ENCODE results near the gene CYB561D1.
A peak's percentile ranks its signal among the peaks of the same experiment; 100 is the strongest.

Gene CYB561D1

GRCh38 chr1:109493227-109493626 is 667 bp upstream of the CYB561D1 start:
- no peak overlapping the region for H3K4me3 ChIP-seq (ENCODE audit: low read depth, low read length)
- H3K27me3 ChIP-seq (ENCODE audit: control insufficient read depth, insufficient read depth, low read length): no peaks in the 10 kb centered on the region
- H3K4me1 ChIP-seq (ENCODE audit: control insufficient read depth, insufficient read depth, low read length): peaks cover 9% of the 10 kb centered on the region
- peaks cover 3% of the 10 kb centered on the region for H3K36me3 ChIP-seq (ENCODE audit: control insufficient read depth, insufficient read depth, low read length)
- H3K9ac ChIP-seq (ENCODE audit: low read depth, low read length): peak overlapping the region; percentile 57
- no peaks in the 10 kb centered on the region for H3K9me3 ChIP-seq (ENCODE audit: control insufficient read depth, insufficient read depth, low read length)

GRCh38 chr1:109495738-109496137 is 1.8 kb downstream of the CYB561D1 start:
- Histone ChIP-seq H3K4me3 (ENCODE audit: low read depth, low read length) (no peak overlapping the region), H3K4me1 (ENCODE audit: control insufficient read depth, insufficient read depth, low read length) (peaks cover 9% of the 10 kb centered on the region), H3K9me3 (ENCODE audit: control insufficient read depth, insufficient read depth, low read length) (no peaks in the 10 kb centered on the region), H3K27me3 (ENCODE audit: control insufficient read depth, insufficient read depth, low read length) (no peaks in the 10 kb centered on the region), H3K9ac (ENCODE audit: low read depth, low read length) (no peak overlapping the region), H3K36me3 (ENCODE audit: control insufficient read depth, insufficient read depth, low read length) (no peaks in the 10 kb centered on the region)

GRCh38 chr1:109497449-109498160 is 3.7 kb downstream of the CYB561D1 start:
- Histone ChIP-seq H3K36me3 (ENCODE audit: control insufficient read depth, insufficient read depth, low read length) (no peaks in the 10 kb centered on the region), H3K4me3 (ENCODE audit: low read depth, low read length) (no peak overlapping the region)

DNA sequence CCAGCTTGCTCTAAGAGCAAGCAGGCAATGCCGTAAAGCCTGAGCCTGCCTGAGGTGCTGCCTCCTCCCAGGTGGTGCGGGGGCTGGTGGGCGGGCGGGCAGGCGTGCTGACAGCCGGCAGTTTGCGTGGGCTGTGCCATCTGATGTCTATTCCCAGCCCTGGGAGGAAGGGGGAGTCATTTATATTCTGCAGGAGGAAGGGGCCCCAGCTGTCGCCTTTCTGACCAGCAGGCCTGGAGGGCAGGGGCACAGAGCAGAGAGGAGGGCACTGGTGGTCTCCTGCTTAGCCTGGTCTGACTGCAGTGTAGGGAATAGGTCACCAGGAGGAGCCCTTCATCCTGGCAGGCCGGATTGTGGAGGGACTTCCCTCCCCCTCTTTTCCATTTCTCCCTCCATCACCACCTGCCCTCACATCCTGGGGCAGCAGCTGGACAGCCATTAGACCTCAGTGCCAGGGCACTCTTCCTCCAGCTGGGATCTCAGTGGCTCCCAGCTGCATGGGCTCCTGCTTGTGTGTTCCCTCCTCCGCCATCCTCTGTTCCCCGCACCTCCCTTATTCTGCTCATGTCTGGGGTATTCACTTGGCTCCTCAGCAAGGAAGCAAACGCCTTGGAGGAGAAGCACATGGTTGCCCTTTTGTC is 4.4 kb downstream of the CYB561D1 start:
- Histone ChIP-seq H3K36me3 (ENCODE audit: control insufficient read depth, insufficient read depth, low read length) (no peaks in the 10 kb centered on the region), H3K4me1 (ENCODE audit: control insufficient read depth, insufficient read depth, low read length) (peaks cover 9% of the 10 kb centered on the region), H3K27me3 (ENCODE audit: control insufficient read depth, insufficient read depth, low read length) (no peaks in the 10 kb centered on the region), H3K9ac (ENCODE audit: low read depth, low read length) (no peak overlapping the region), H3K9me3 (ENCODE audit: control insufficient read depth, insufficient read depth, low read length) (no peaks in the 10 kb centered on the region), H3K4me3 (ENCODE audit: low read depth, low read length) (peak overlapping the region; percentile 8)

More at GRCh38 chr1:109497449-109498160, 3.7 kb downstream of the CYB561D1 start:
- Histone ChIP-seq H3K9me3 (ENCODE audit: control insufficient read depth, insufficient read depth, low read length) (no peaks in the 10 kb centered on the region), H3K9ac (ENCODE audit: low read depth, low read length) (no peak overlapping the region), H3K27me3 (ENCODE audit: control insufficient read depth, insufficient read depth, low read length) (no peaks in the 10 kb centered on the region), H3K4me1 (ENCODE audit: control insufficient read depth, insufficient read depth, low read length) (peaks cover 9% of the 10 kb centered on the region)

DNA sequence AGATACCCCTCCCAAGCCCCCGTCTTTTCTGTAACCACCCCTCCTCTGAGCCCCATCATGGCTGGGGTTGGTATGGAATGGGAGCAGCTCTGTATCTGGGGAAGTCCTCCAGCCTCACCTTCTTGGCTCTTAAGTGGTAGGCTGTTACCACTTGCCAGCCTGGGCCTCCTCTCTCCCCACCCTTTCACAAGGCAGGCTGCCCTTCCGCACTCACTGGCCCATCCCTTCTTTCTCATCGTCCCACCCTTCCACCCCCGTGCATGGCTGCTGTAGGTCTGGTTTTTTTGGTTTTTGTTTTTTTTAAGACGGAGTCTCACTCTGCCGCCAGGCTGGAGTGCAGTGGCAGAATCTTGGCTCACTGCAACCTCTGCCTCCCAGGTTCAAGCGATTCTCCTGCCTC is 5.2 kb downstream of the CYB561D1 start:
- H3K4me3 ChIP-seq (ENCODE audit: low read depth, low read length): no peak overlapping the region
- H3K4me1 ChIP-seq (ENCODE audit: control insufficient read depth, insufficient read depth, low read length): peaks cover 6% of the 10 kb centered on the region
- no peaks in the 10 kb centered on the region for H3K9me3 ChIP-seq (ENCODE audit: control insufficient read depth, insufficient read depth, low read length)
- H3K36me3 ChIP-seq (ENCODE audit: control insufficient read depth, insufficient read depth, low read length): no peaks in the 10 kb centered on the region
- no peak overlapping the region for H3K9ac ChIP-seq (ENCODE audit: low read depth, low read length)
- no peaks in the 10 kb centered on the region for H3K27me3 ChIP-seq (ENCODE audit: control insufficient read depth, insufficient read depth, low read length)

- no peak overlapping the region for H3K4me3 ChIP-seq (ENCODE audit: low read depth, low read length)
- H3K27me3 ChIP-seq (ENCODE audit: control insufficient read depth, insufficient read depth, low read length): no peaks in the 10 kb centered on the region
- H3K9ac ChIP-seq (ENCODE audit: low read depth, low read length): no peak overlapping the region
- no peaks in the 10 kb centered on the region for H3K9me3 ChIP-seq (ENCODE audit: control insufficient read depth, insufficient read depth, low read length)
- peaks cover 6% of the 10 kb centered on the region for H3K4me1 ChIP-seq (ENCODE audit: control insufficient read depth, insufficient read depth, low read length)
- H3K36me3 ChIP-seq (ENCODE audit: control insufficient read depth, insufficient read depth, low read length): no peaks in the 10 kb centered on the region
These were observed 6.0 kb downstream of the CYB561D1 start for GRCh38 chr1:109499661-109500536.

DNA sequence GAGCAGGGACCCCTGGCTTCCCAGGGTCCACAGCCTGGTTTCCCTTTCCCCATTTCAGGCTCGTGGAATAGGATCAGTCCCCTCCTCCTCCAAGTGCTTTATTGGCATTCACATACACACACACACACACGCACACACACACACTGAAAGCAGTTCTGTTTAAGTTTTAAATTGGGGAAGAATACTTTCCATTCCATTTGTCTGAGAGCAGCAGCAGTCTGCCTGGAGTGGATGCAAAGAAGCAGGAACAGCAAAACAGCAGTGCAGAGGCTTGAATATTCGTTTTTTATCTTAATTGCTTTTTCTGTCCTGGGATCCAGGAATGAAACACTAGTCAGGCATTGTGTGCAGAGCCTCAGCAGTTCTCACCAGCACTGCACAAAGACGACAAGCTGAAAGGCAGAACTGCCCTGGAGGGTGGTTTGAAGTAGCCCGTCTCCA is 7.1 kb downstream of the CYB561D1 start:
- Histone ChIP-seq H3K27me3 (ENCODE audit: control insufficient read depth, insufficient read depth, low read length) (no peaks in the 10 kb centered on the region), H3K36me3 (ENCODE audit: control insufficient read depth, insufficient read depth, low read length) (no peaks in the 10 kb centered on the region), H3K9ac (ENCODE audit: low read depth, low read length) (no peak overlapping the region), H3K4me1 (ENCODE audit: control insufficient read depth, insufficient read depth, low read length) (peaks cover 6% of the 10 kb centered on the region), H3K4me3 (ENCODE audit: low read depth, low read length) (no peak overlapping the region), H3K9me3 (ENCODE audit: control insufficient read depth, insufficient read depth, low read length) (no peaks in the 10 kb centered on the region)

- Histone ChIP-seq H3K27me3 (ENCODE audit: control insufficient read depth, insufficient read depth, low read length) (peaks cover 3% of the 10 kb centered on the region), H3K9ac (ENCODE audit: low read depth, low read length) (no peak overlapping the region), H3K4me1 (ENCODE audit: control insufficient read depth, insufficient read depth, low read length) (peaks cover 6% of the 10 kb centered on the region)
These were observed 7.9 kb downstream of the CYB561D1 start for GRCh38 chr1:109501644-109502363.

GRCh38 chr1:109502364-109502851 is 8.5 kb downstream of the CYB561D1 start:
- Histone ChIP-seq H3K36me3 (ENCODE audit: control insufficient read depth, insufficient read depth, low read length) (no peaks in the 10 kb centered on the region), H3K9me3 (ENCODE audit: control insufficient read depth, insufficient read depth, low read length) (no peaks in the 10 kb centered on the region), H3K27me3 (ENCODE audit: control insufficient read depth, insufficient read depth, low read length) (peaks cover 4% of the 10 kb centered on the region), H3K4me3 (ENCODE audit: low read depth, low read length) (no peak overlapping the region), H3K4me1 (ENCODE audit: control insufficient read depth, insufficient read depth, low read length) (peaks cover 5% of the 10 kb centered on the region), H3K9ac (ENCODE audit: low read depth, low read length) (no peak overlapping the region)

More at GRCh38 chr1:109501644-109502363, 7.9 kb downstream of the CYB561D1 start:
- Histone ChIP-seq H3K36me3 (ENCODE audit: control insufficient read depth, insufficient read depth, low read length) (no peaks in the 10 kb centered on the region), H3K9me3 (ENCODE audit: control insufficient read depth, insufficient read depth, low read length) (no peaks in the 10 kb centered on the region), H3K4me3 (ENCODE audit: low read depth, low read length) (no peak overlapping the region)

GRCh38 chr1:109503935-109504334 is 10.0 kb downstream of the CYB561D1 start:
- no peaks in the 10 kb centered on the region for H3K4me1 ChIP-seq (ENCODE audit: control insufficient read depth, insufficient read depth, low read length)
- peaks cover 20% of the 10 kb centered on the region for H3K27me3 ChIP-seq (ENCODE audit: control insufficient read depth, insufficient read depth, low read length)
- H3K9ac ChIP-seq (ENCODE audit: low read depth, low read length): no peak overlapping the region
- H3K4me3 ChIP-seq (ENCODE audit: low read depth, low read length): no peak overlapping the region
- no peaks in the 10 kb centered on the region for H3K36me3 ChIP-seq (ENCODE audit: control insufficient read depth, insufficient read depth, low read length)
- no peaks in the 10 kb centered on the region for H3K9me3 ChIP-seq (ENCODE audit: control insufficient read depth, insufficient read depth, low read length)

- no peaks in the 10 kb centered on the region for H3K36me3 ChIP-seq (ENCODE audit: control insufficient read depth, insufficient read depth, low read length)
- no peak overlapping the region for H3K9ac ChIP-seq (ENCODE audit: low read depth, low read length)
- peaks cover 25% of the 10 kb centered on the region for H3K27me3 ChIP-seq (ENCODE audit: control insufficient read depth, insufficient read depth, low read length)
- no peak overlapping the region for H3K4me3 ChIP-seq (ENCODE audit: low read depth, low read length)
- H3K9me3 ChIP-seq (ENCODE audit: control insufficient read depth, insufficient read depth, low read length): no peaks in the 10 kb centered on the region
- no peaks in the 10 kb centered on the region for H3K4me1 ChIP-seq (ENCODE audit: control insufficient read depth, insufficient read depth, low read length)
These were observed 11.1 kb downstream of the CYB561D1 start for GRCh38 chr1:109504974-109505373.
